ENCODE measurements around the gene KIF4A. TPM values are rescaled to one million over a fixed set of nuclear protein-coding genes. Genes with fewer than 3 reads are reported as not detected.

The KIF4A gene
- total and polyA plus RNA-seq, 2 of the 13 experiments (the other 11 are each of a cell fraction or from before 2014, with no cell fraction given), result 9.4 to 28.2 TPM

- FAIRE-seq, result no peak
- Histone ChIP-seq H3K9me3 (ENCODE audit: low read length) (no peaks in the 10 kb centered on the region), H3K36me3 (replicated peaks in 1 of 2; ENCODE audit: control insufficient read depth in 1 of 2, insufficient read depth in 2 of 2, low read length in 2 of 2) (no peaks in the 10 kb centered on the region), H2AFZ (ENCODE audit: low read length) (no peak overlapping the region), H3K9ac (ENCODE audit: insufficient read depth, low read depth, low read length) (no peak overlapping the region), H4K20me1 (ENCODE audit: insufficient read depth, low read length) (no peaks in the 10 kb centered on the region), H3K79me2 (ENCODE audit: insufficient read depth, low read length) (no peaks in the 10 kb centered on the region), H3K4me1 (ENCODE audit: insufficient read depth, low read length) (no peaks in the 10 kb centered on the region), H3K4me3 (replicated peaks in 1 of 3; ENCODE audit: insufficient read depth in 1 of 3, low read depth in 2 of 3, low read length in 3 of 3) (no peak overlapping the region), H3K4me2 (ENCODE audit: low read depth, low read length) (no peak overlapping the region), H3K27me3 (ENCODE audit: control insufficient read depth in 1 of 2, insufficient read depth in 2 of 2, low read length in 2 of 2) (no peaks in the 10 kb centered on the region), H3K27ac (ENCODE audit: extremely low read length, insufficient read depth, low read length) (no peak overlapping the region)
- 53% methylated on average over 4 of the region's 6 CpGs for WGBS (ENCODE audit: low lambda C conversion rate)
- intact Hi-C loops (cut with micrococcal nuclease; ENCODE audit: unreplicated experiment), result no loop called here
- no peak for DNase-seq (ENCODE audit: low spot score)
- ATAC-seq, result no peak
- POLR2A ChIA-PET, result no interaction called here
- in situ Hi-C loops (cut with HindIII; ENCODE audit: extremely low pct_ligation_motif_present, low pct_unique_long_range_greater_than_20kb), result no loop called here
- CTCF ChIA-PET (ENCODE audit: low intra/inter-chr PET ratio, low total read pairs), result no interaction called here
- TF ChIP-seq CSRNP1 (CRISPR knock-in tag; IDR thresholded peaks at IDR 0.05) (no peak), MLLT10 (CRISPR knock-in tag; IDR thresholded peaks at IDR 0.05) (no peak), MAFF (IDR thresholded peaks at IDR 0.05; ENCODE audit: low read depth, low read length) (no peak), CBX5 (CRISPR knock-in tag; IDR thresholded peaks at IDR 0.05; ENCODE audit: borderline replicate concordance) (no peak)
- BruUV-seq (replicated peaks), result no TSS peak
Observed at GRCh38 chrX:70244881-70245280, 45.0 kb upstream of the KIF4A start.

GRCh38 chrX:70247252-70247651 is 42.7 kb upstream of the KIF4A start:
- WGBS (ENCODE audit: low lambda C conversion rate), result 47% methylated on average over 2 of the region's 2 CpGs
- CTCF ChIA-PET (ENCODE audit: low intra/inter-chr PET ratio, low total read pairs), result no interaction called here

More at GRCh38 chrX:70247252-70247651, 42.7 kb upstream of the KIF4A start:
- TF ChIP-seq XBP1 (CRISPR knock-in tag; IDR thresholded peaks at IDR 0.05), result no peak
- no peak for TF ChIP-seq HOXD1 (CRISPR knock-in tag; IDR thresholded peaks at IDR 0.05)
- no peak for TF ChIP-seq AGO1 (IDR thresholded peaks at IDR 0.05; ENCODE audit: low read depth, low read length, poor library complexity, severe bottlenecking)
- no peak for TF ChIP-seq SOX13 (IDR thresholded peaks at IDR 0.05)
- no peak for TF ChIP-seq SOX13 (CRISPR knock-in tag; conservative IDR thresholded peaks at IDR 0.05 in 1 of 2, IDR thresholded peaks at IDR 0.05 in 1 of 2)
- TF ChIP-seq ZNF382 (CRISPR knock-in tag; IDR thresholded peaks at IDR 0.05; ENCODE audit: borderline replicate concordance), result no peak
- TF ChIP-seq ZNF816 (CRISPR knock-in tag; IDR thresholded peaks at IDR 0.05; ENCODE audit: borderline replicate concordance), result no peak
- TF ChIP-seq ZNF850 (CRISPR knock-in tag; conservative IDR thresholded peaks at IDR 0.05), result no peak
- no peak for TF ChIP-seq HOXA7 (CRISPR knock-in tag; IDR thresholded peaks at IDR 0.05)
- no peak for TF ChIP-seq EHMT2 (IDR thresholded peaks at IDR 0.05; ENCODE audit: borderline replicate concordance, low read depth, low read length)
- no peak for TF ChIP-seq THAP7 (CRISPR knock-in tag; IDR thresholded peaks at IDR 0.05)
- TF ChIP-seq GLI4 (CRISPR knock-in tag; IDR thresholded peaks at IDR 0.05; ENCODE audit: borderline replicate concordance), result no peak
- TF ChIP-seq ZNF430 (CRISPR knock-in tag; IDR thresholded peaks at IDR 0.05), result no peak
- ATAC-seq (no peak), FAIRE-seq (no peak), DNase-seq (ENCODE audit: low spot score) (no peak)
- no peaks in the 10 kb centered on the region for H3K27me3 ChIP-seq (ENCODE audit: control insufficient read depth in 1 of 2, insufficient read depth in 2 of 2, low read length in 2 of 2)
- H2AFZ ChIP-seq (ENCODE audit: low read length), result no peak overlapping the region
- no peak overlapping the region for H3K4me3 ChIP-seq (replicated peaks in 1 of 3; ENCODE audit: insufficient read depth in 1 of 3, low read depth in 2 of 3, low read length in 3 of 3)
- H3K9ac ChIP-seq (ENCODE audit: insufficient read depth, low read depth, low read length), result no peak overlapping the region
- no peaks in the 10 kb centered on the region for H3K36me3 ChIP-seq (replicated peaks in 1 of 2; ENCODE audit: control insufficient read depth in 1 of 2, insufficient read depth in 2 of 2, low read length in 2 of 2)
- H3K79me2 ChIP-seq (ENCODE audit: insufficient read depth, low read length), result no peaks in the 10 kb centered on the region
- no peaks in the 10 kb centered on the region for H3K9me3 ChIP-seq (ENCODE audit: low read length)
- no peaks in the 10 kb centered on the region for H3K4me1 ChIP-seq (ENCODE audit: insufficient read depth, low read length)
- no peak overlapping the region for H3K27ac ChIP-seq (ENCODE audit: extremely low read length, insufficient read depth, low read length)
- no TSS peak for BruUV-seq (replicated peaks)
- POLR2A ChIA-PET, result no interaction called here
- intact Hi-C loops (cut with micrococcal nuclease; ENCODE audit: unreplicated experiment), result no loop called here
- H3K4me2 ChIP-seq (ENCODE audit: low read depth, low read length), result no peak overlapping the region
- in situ Hi-C loops (cut with HindIII; ENCODE audit: extremely low pct_ligation_motif_present, low pct_unique_long_range_greater_than_20kb), result no loop called here
- no peaks in the 10 kb centered on the region for H4K20me1 ChIP-seq (ENCODE audit: insufficient read depth, low read length)

Data from HepG2 (cell line).